ENCODE data around the gene SETD2. TPM values are rescaled to one million over a fixed set of nuclear protein-coding genes. Genes with fewer than 3 reads are reported as not detected.

The SETD2 gene
- total RNA-seq, 1 experiment from 2014 or later, result 60.8 TPM

- Mint-ChIP-seq H3K36me3 (ENCODE audit: insufficient read depth in 1 of 3, low read depth in 3 of 3) (peaks cover 8 to 23% (median 18%) of the 10 kb centered on the region in 3 experiments; a peak in 6 of 7 replicates), H3K27me3 (ENCODE audit: low read depth) (no peaks in the 10 kb centered on the region), H3K9me3 (no peaks in the 10 kb centered on the region; a peak in 1 of 5 replicates), H3K4me1 (peaks cover 8 to 13% of the 10 kb centered on the region in 2 experiments), H3K4me3 (no peak overlapping the region), H3K27ac (no peak overlapping the region; a peak in 1 of 7 replicates)
- Histone ChIP-seq H3K27me3 (ENCODE audit: insufficient read depth, low read length) (no peaks in the 10 kb centered on the region), H3K18ac (ENCODE audit: insufficient read length, low read depth, low read length) (no peak overlapping the region), H4K91ac (ENCODE audit: insufficient read length, low read depth, low read length) (no peak overlapping the region), H2BK12ac (ENCODE audit: insufficient read length, low read depth, low read length) (no peak overlapping the region), H2AFZ (ENCODE audit: low read length) (no peak overlapping the region), H3K4me2 (ENCODE audit: insufficient read depth, insufficient read length, low read length) (no peak overlapping the region), H3K27ac (ENCODE audit: insufficient read length, low read depth, low read length) (no peak overlapping the region), H2AK5ac (ENCODE audit: insufficient read length, low read length) (no peak overlapping the region), H4K8ac (replicated peaks; ENCODE audit: insufficient read length, low read depth, low read length) (no peak overlapping the region), H2BK120ac (ENCODE audit: low read depth, low read length, poor library complexity, severe bottlenecking) (no peak overlapping the region), H3K23ac (ENCODE audit: insufficient read length, low read depth, low read length) (no peak overlapping the region), H2BK5ac (ENCODE audit: insufficient read length, low read length) (no peak overlapping the region), H4K5ac (ENCODE audit: insufficient read length, low read depth, low read length) (no peak overlapping the region), H3K79me2 (ENCODE audit: insufficient read depth, low read length) (no peaks in the 10 kb centered on the region), H3T11ph (ENCODE audit: low read length) (no peak overlapping the region), H4K20me1 (ENCODE audit: control insufficient read depth, insufficient read depth, insufficient read length) (no peaks in the 10 kb centered on the region), H3K56ac (ENCODE audit: insufficient read length, low read depth, low read length) (no peak overlapping the region), H3K4ac (ENCODE audit: low read depth, low read length) (no peak overlapping the region), H2BK20ac (ENCODE audit: low read depth, low read length, poor library complexity, severe bottlenecking) (no peak overlapping the region), H3K9ac (ENCODE audit: extremely low read depth, insufficient read length, low read length) (no peak overlapping the region), H3K79me1 (ENCODE audit: insufficient read depth, low read depth, low read length, poor library complexity, severe bottlenecking) (no peaks in the 10 kb centered on the region), H3K4me1 (ENCODE audit: insufficient read depth, low read length) (no peaks in the 10 kb centered on the region), H3K14ac (ENCODE audit: insufficient read depth, low read length) (no peak overlapping the region), H3K23me2 (ENCODE audit: insufficient read length, low read depth, low read length, poor library complexity, severe bottlenecking) (no peaks in the 10 kb centered on the region), H2BK15ac (ENCODE audit: low read depth, low read length) (no peak overlapping the region), H3K9me3 (ENCODE audit: control insufficient read depth, low read depth, low read length) (no peaks in the 10 kb centered on the region)
- no peak for TF ChIP-seq CTCF (conservative IDR thresholded peaks at IDR 0.05)
- no CpG with 5 or more reads among the region's 13 CpGs for WGBS (ENCODE audit: extremely low coverage, insufficient read length, low lambda C conversion rate)
- no peak for DNase-seq
Measured at GRCh38 chr3:46997453-46998091, 166.3 kb downstream of the SETD2 start.

Data from H9 (cell line).